ENCODE measurements around the gene RBMY1A1. TPM values are rescaled to one million over a fixed set of nuclear protein-coding genes. Genes with fewer than 3 reads are reported as not detected.
"Not testable (repeated sequence)": the region's sequence is repeated elsewhere in the genome, so short reads cannot be mapped to it uniquely, and the experiment has no call there.

RBMY1A1 gene
- not detected for total RNA-seq

DNA sequence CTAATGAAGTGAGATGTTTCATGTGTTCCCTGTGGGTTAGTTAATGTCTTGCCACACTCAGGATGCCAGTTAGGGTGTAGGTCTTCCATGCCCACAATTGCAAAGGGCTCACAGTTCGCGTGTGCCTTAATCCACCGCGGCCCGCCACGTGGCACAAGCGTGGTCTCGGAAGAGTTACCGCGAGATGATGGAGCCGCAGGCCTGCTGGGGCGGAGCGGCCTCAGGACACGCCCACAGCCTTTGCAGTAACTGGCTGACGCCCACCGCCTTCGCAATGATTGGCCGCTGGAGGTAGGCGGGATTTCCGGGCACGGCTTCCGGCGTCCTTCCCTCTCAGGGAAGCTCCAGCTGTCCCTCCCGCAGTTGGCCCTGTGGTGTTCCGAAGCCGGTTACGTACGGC lies at the start of gene RBMY1A1:
Gene RBMY1A1, plus strand, starts transcription at position 301 of the 400 bp plus-strand sequence. CDS start 2,013 bp downstream, outside the sequence.
- CTCF ChIA-PET; H3K9me3 Mint-ChIP-seq (ENCODE audit: insufficient read depth); H3K4me1 Mint-ChIP-seq (ENCODE audit: low read depth); ATAC-seq; POLR2A ChIA-PET; H3K27me3 Mint-ChIP-seq (ENCODE audit: low read depth); DNase-seq; H3K36me3 Mint-ChIP-seq (ENCODE audit: low read depth); H3K27ac Mint-ChIP-seq; H3K4me3 Mint-ChIP-seq: not testable (repeated sequence)

DNA sequence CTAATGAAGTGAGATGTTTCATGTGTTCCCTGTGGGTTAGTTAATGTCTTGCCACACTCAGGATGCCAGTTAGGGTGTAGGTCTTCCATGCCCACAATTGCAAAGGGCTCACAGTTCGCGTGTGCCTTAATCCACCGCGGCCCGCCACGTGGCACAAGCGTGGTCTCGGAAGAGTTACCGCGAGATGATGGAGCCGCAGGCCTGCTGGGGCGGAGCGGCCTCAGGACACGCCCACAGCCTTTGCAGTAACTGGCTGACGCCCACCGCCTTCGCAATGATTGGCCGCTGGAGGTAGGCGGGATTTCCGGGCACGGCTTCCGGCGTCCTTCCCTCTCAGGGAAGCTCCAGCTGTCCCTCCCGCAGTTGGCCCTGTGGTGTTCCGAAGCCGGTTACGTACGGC lies 23.6 kb upstream of the RBMY1A1 start, which contains the start of gene RBMY1B:
Gene RBMY1B, plus strand, starts transcription at position 301 of the 400 bp plus-strand sequence. CDS start 2,013 bp downstream, outside the sequence.
- H3K36me3 Mint-ChIP-seq (ENCODE audit: low read depth); DNase-seq; H3K4me3 Mint-ChIP-seq; ATAC-seq; POLR2A ChIA-PET; H3K4me1 Mint-ChIP-seq (ENCODE audit: low read depth); H3K9me3 Mint-ChIP-seq (ENCODE audit: insufficient read depth); H3K27ac Mint-ChIP-seq; CTCF ChIA-PET; H3K27me3 Mint-ChIP-seq (ENCODE audit: low read depth): not testable (repeated sequence)

DNA sequence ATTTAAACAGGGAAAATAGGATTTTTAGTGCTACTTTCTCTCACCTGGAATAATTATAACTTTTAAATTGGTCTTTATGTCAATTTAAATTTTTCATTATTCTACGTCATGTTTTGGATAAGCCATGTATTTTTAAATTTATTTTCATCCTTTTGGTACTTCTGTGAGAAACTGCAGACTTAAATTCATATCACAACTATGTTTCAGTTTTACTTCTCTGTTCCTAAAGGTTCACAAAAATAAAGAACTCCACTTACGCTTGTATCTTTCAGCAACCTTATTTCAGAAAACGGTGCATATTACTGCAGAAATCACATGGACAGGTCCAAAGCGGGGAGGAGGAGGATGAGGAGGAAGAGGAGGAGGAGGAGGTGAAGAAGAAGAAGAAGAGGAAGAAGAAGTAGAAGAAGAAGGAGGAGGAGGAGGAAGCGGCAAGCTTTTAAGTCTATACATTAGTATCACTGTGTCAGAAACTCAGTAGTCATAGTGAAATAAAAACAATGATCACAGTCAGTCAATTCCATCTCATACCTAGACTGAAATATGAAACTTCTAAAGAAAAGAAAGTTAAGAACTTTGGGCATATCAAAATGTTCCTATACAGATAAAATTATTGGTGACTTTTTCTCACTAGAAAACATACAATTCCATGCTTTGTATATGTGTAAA lies 24.8 kb downstream of the RBMY1A1 start:
- H3K4me1 Mint-ChIP-seq (ENCODE audit: low read depth); H3K9me3 Mint-ChIP-seq (ENCODE audit: insufficient read depth); ATAC-seq; H3K27ac Mint-ChIP-seq; H3K27me3 Mint-ChIP-seq (ENCODE audit: low read depth); H3K4me3 Mint-ChIP-seq; CTCF ChIA-PET; POLR2A ChIA-PET; DNase-seq; H3K36me3 Mint-ChIP-seq (ENCODE audit: low read depth): not testable (repeated sequence)

- ATAC-seq (no peak), DNase-seq (no peak)
- Mint-ChIP-seq H3K4me3 (no peak overlapping the region), H3K36me3 (ENCODE audit: low read depth) (no peaks in the 10 kb centered on the region), H3K27ac (no peak overlapping the region), H3K9me3 (ENCODE audit: insufficient read depth) (no peaks in the 10 kb centered on the region), H3K4me1 (ENCODE audit: low read depth) (no peaks in the 10 kb centered on the region), H3K27me3 (ENCODE audit: low read depth) (no peaks in the 10 kb centered on the region)
- CTCF ChIA-PET = no interaction called here
- POLR2A ChIA-PET = no interaction called here
Observed at GRCh38 chrY:21585449-21585848, 50.8 kb downstream of the RBMY1A1 start.

- H3K36me3 Mint-ChIP-seq (ENCODE audit: low read depth); H3K4me3 Mint-ChIP-seq; H3K27ac Mint-ChIP-seq; H3K4me1 Mint-ChIP-seq (ENCODE audit: low read depth); DNase-seq; H3K9me3 Mint-ChIP-seq (ENCODE audit: insufficient read depth); H3K27me3 Mint-ChIP-seq (ENCODE audit: low read depth); ATAC-seq; CTCF ChIA-PET; POLR2A ChIA-PET: not testable (repeated sequence)
Observed at GRCh38 chrY:21586454-21586853, 51.8 kb downstream of the RBMY1A1 start.

DNA sequence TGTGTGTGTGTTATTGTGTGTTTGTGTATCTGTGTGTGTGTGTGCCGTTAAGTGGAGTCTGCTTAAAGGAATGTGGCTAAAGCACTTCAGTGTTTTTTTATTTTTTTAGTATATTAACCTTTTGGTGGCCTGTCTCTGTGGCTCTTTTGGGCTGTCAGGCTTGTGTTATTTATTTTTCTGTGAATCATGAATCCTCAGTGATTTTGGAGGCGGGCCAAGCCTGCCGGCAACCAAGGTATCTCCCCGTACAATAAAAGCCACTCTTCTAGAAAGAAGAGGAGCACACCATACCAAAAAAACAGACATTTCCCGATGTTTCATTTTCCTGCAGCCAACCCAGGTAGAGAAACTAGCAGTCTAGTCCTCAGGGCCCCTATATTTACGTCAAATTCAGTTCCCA lies 57.4 kb downstream of the RBMY1A1 start:
- POLR2A ChIA-PET = no interaction called here
- CTCF ChIA-PET = no interaction called here
- Mint-ChIP-seq H3K9me3 (ENCODE audit: insufficient read depth) (no peaks in the 10 kb centered on the region), H3K27me3 (ENCODE audit: low read depth) (no peaks in the 10 kb centered on the region), H3K27ac (no peak overlapping the region), H3K4me3 (no peak overlapping the region), H3K4me1 (ENCODE audit: low read depth) (no peaks in the 10 kb centered on the region), H3K36me3 (ENCODE audit: low read depth) (no peaks in the 10 kb centered on the region)
- ATAC-seq (no peak), DNase-seq (no peak)

GRCh38 chrY:21596287-21596686 lies 61.6 kb downstream of the RBMY1A1 start:
- CTCF ChIA-PET, ATAC-seq, POLR2A ChIA-PET: not testable (repeated sequence)

More at GRCh38 chrY:21596287-21596686, 61.6 kb downstream of the RBMY1A1 start:
- not testable (repeated sequence) for H3K27ac Mint-ChIP-seq; H3K9me3 Mint-ChIP-seq (ENCODE audit: insufficient read depth); H3K4me3 Mint-ChIP-seq; H3K4me1 Mint-ChIP-seq (ENCODE audit: low read depth); H3K36me3 Mint-ChIP-seq (ENCODE audit: low read depth); H3K27me3 Mint-ChIP-seq (ENCODE audit: low read depth); DNase-seq

Other genes starting within 250 kb of the RBMY1A1 start
- not detected for gene RBMY1B, start 23.5 kb upstream of the RBMY1A1 start, total RNA-seq